GM18868 (cell line): ENCODE measurements around the gene CTSW.

Experiments used
- ATAC-seq: cut with Tn5 transposase; IDR thresholded peaks from one replicate; pipeline ENCODE4 v1.9.1; 2021; ENCODE audit warnings: mild to moderate bottlenecking, moderate library complexity; ENCODE audit not compliant: unreplicated experiment

The CTSW gene

DNA sequence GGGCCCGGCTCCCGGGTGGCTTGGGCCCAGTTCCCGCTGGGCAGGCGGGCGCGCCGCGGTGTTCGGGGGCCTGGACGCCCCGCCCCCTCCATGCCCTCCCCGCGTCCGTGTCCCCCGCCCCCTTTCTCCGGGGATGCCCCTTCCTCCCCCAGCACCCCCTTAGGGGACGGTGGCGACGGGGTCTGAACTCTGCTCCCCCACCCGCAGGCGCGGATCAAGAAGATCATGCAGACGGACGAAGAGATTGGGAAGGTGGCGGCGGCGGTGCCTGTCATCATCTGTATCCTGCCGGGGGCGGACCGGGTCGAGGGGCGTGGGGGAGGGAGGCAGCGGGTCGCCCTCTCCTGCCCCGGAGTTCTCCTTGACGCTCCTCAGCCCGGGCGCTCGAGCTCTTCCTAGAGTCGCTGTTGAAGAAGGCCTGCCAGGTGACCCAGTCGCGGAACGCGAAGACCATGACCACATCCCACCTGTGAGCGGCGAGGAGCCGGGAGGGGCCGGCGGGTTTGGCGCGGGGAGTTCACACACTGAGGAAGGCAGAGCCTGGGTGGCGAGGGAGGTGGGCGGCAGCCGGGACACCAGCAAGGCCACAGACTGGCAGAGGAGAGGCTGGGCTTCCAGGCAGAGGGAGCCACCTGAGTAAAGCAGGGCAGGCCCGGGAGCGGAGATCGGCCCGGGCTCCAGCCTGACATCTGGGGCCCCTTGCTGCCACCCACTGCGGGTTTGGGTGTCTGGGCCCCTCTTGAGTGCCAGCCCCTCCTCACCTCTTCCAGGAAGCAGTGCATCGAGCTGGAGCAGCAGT lies 40.1 kb downstream of the CTSW start:
- peak; percentile 32 for ATAC-seq

DNA sequence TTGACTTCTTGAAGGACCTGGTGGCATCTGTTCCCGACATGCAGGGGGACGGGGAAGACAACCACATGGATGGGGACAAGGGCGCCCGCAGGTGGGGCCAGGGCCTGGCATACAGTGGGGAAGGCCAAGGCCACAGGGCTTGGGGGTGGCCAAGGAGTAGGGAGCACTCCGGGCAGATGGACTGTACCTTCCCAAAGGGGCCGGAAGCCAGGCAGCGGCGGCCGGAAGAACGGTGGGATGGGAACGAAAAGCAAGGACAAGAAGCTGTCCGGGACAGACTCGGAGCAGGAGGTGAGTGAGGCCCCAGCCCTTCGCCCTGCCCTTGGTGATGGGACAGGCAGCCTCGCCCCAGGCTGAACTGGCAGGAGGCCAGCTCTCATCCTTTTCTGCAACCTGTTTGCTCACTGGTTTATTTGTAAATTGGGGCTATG lies 40.8 kb downstream of the CTSW start:
- ATAC-seq, result no peak

DNA sequence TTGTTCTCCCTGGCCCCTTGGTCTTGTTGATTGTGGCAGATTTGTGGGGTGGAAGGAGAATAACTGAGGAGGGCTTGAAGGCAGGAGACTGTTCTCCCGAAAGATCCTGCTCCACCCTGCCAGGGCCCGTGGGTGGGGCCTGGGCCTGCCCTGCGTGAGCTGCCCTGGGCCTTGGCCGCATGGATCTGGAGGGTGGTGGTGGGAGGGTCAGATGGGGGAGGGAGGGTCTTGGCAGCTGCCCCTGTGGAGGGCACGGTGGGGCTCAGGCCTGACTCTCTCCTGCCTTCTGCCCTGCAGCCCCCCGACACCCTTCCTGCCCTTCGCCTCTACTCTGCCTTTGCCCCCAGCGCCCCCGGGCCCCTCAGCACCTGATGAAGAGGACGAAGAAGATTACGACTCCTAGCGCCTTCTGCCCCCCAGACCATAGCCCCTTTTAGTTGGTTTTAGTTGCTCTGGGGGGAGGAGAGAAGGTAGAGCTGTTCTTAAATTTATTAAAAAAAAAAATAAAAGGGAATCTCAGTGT lies 41.5 kb downstream of the CTSW start:
- no peak for ATAC-seq

DNA sequence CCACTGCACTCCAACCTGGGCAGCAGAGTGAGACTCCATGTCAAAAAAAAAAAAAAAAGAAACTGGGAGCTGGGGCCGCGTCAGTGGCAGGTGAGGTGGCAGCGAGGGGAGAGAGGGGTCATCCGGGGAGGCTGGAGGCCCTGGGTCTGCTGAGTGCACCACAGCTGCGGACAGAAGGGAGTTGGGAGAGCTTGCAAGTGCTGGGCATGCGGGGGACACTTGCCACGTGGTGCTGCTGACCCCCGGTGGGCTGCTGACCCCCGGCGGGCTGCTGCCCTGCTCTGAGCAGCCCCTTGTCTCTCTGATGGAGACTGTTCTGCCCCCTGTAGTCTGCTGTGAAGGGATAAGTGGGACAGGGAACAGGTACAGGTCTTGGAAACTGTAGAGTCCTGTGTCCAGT lies 42.2 kb downstream of the CTSW start:
- ATAC-seq, result no peak

DNA sequence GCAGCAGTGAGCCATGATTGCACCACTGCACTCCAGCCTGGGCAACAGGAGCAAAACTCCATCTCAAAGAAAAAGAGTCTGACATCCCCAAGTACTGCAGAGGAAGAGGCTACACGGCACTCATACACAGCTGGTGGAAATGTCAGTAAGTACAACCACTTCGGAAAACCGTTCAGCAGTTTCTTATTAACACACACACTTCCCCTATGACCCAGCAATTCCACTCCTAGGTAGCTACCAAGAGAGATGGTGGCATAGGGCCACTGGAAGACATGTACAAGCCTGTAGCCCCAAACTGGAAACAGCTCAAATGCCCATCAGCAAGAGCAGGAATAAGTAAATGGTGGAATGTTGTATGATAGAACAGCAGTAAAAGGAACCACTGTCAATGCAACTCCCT lies 42.9 kb downstream of the CTSW start:
- ATAC-seq, result no peak

DNA sequence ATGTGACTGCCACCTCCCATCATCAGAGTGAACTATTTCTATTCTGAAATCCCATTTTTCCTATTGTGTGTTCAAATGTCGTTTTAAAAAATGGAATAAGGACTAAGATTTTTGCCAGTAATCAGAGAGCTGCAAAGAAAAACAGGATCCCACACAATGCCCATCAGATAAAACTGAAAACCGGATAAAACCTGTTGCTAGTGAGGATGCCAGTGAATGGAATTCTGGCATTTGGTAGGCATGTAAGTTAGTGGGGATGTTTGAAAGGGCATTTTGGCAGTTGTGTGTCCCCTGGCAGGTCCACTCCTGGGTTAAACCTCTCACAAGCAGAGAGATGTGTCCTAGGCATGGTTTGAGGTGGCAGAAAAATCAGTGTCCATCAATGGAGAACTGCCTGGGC lies 45.8 kb downstream of the CTSW start:
- ATAC-seq, result no peak

DNA sequence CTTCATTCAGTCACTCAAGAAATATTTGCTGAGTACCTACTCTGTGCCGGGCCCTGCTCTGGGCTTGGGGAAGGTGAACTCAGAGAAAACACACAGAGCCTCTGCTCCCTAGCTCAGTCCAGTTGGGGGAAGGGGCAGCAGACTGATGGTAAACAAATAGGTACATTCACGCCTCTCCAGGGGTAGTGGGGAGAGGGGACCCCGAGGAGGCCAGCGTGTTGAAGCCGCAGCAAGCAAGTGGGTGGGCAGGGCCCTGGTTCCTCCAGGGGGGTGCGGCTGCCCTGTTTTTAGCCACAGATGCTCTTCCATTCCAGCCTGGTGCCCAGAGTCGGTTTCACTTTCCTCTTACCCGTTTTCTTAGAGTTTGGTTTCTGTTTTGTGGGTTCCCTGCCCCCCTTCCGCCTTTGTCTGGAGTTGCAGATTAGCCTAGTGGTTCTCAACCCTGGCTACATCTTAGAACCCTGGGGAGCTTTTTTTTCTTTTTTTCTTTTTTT lies 48.3 kb downstream of the CTSW start:
- ATAC-seq, result peak; percentile 65

DNA sequence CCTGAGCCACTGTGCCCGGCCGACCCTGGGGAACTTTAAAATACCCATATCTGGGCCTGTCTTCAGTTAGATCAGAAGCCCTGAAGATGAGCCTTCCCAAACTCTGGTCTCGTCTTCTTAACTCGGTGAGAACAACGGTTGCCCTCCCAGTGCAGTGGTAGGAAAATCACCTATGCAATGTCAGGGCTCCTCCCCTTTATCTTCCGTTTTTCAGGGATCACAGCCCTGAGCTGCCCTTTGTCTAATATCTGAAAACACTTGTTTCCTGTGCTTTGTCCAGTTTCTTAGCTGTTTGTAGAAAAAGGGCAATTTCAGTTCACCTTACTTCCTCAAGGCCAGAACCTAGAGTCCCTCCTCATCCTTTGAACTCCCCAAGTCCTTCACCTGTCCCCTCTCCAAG lies 49.0 kb downstream of the CTSW start:
- ATAC-seq, result no peak

DNA sequence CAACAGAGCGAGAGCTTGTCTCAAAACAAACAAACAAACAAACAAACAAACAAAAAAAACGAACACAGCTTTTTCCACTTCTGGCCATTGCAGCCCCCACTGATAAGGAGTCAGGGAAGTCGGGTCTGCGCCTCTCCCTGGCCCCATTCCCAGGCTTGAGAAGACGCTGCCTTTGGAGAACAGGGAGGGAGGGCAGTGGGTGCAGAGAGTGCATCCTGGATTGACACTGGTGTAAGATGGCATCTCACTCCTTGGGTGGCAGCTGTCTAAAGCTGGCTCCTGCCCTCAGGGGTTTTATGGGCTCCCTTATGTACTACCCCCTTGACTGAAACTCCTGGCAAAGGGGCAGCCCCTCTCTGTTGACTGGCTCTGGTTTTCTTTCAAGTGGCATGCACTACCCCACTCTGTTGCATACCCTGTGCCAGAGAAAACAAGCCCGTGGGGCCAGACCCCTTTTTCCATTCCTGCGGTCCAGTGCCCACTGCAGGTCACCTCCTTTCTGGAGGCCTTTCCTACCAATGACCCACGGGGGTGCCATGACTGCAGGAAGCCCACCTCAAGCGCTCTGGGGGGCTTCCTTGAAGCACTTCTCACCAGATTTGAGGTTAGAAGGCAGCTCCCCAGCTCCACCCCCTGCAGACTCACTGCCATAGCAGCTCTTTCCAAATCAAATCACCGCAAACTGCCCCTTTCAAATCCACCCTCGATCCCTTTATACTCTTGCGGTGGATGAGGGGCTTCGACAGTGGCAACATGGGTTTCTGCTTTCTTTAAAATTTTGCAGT lies 52.3 kb downstream of the CTSW start:
- no peak for ATAC-seq

DNA sequence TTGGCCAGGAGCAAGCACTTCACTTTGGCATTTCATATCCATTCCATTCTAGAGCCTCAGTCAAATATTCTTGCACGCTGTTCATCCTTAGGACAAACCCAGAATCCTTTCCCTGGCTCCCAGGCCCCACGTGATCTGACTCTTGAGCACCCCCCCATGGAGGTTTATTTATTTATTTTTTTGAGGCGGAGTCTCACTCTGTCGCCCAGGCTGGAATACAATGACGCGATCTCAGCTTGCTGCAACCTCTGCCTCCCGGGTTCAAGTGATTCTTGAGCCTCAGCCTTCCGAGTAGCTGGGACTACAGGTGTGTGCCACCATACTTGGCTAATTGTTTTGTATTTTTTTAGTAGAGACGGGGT lies 52.9 kb downstream of the CTSW start:
- no peak for ATAC-seq
